NT2/D1 (cell line): ENCODE data around the gene UBA5.

Source experiments
- DNase-seq: peaks from one replicate; pipeline ENCODE4 v3.0.0-alpha.2; 2011; ENCODE audit warnings: low read depth, low spot score
- H3K27me3 ChIP-seq: 2 replicates; pipeline ENCODE4 v1.6.0; 2011; ENCODE audit warnings: mild to moderate bottlenecking; ENCODE audit not compliant: insufficient read length, insufficient read depth
- H3K36me3 ChIP-seq: 2 replicates; pipeline ENCODE4 v1.6.1; 2011; ENCODE audit warnings: mild to moderate bottlenecking, low read length, mixed read lengths; ENCODE audit not compliant: insufficient read depth, insufficient read length
- H3K4me1 ChIP-seq: 2 replicates; pipeline ENCODE4 v1.5.1; 2011; ENCODE audit not compliant: insufficient read depth, insufficient read length
- H3K4me3 ChIP-seq: 2 replicates; pipeline ENCODE4 v1.5.1; 2011; ENCODE audit warnings: low read depth; ENCODE audit not compliant: insufficient read length
- H3K9ac ChIP-seq: 2 replicates; pipeline ENCODE4 v1.6.0; 2011; ENCODE audit warnings: low read depth; ENCODE audit not compliant: insufficient read length
- H3K9me3 ChIP-seq: 2 replicates; pipeline ENCODE4 v1.5.1; 2011; ENCODE audit warnings: mild to moderate bottlenecking, low read length; ENCODE audit not compliant: insufficient read depth
- SUZ12 ChIP-seq: IDR thresholded peaks from 2 replicates; pipeline ENCODE4 v1.6.1; 2011; ENCODE audit not compliant: insufficient read length, insufficient read depth; ENCODE audit errors: extremely low read depth
- YY1 ChIP-seq: IDR thresholded peaks from 2 replicates; pipeline ENCODE4 v1.6.1; 2011; ENCODE audit not compliant: insufficient read length, insufficient read depth
- ZNF274 ChIP-seq: IDR thresholded peaks from 2 replicates; pipeline ENCODE4 v1.6.1; 2011; ENCODE audit warnings: mild to moderate bottlenecking, low read depth, low read length

Gene UBA5

GRCh38 chr3:132624790-132625189 lies 35.3 kb upstream of the UBA5 start:
- no peak for DNase-seq
- H3K4me3 ChIP-seq = no peak overlapping the region
- TF ChIP-seq YY1 (no peak), SUZ12 (no peak), ZNF274 (no peak)
- H3K4me1 ChIP-seq = no peaks in the 10 kb centered on the region
- peaks cover 17% of the 10 kb centered on the region for H3K36me3 ChIP-seq
- no peak overlapping the region for H3K9ac ChIP-seq
- H3K27me3 ChIP-seq = no peaks in the 10 kb centered on the region
- no peaks in the 10 kb centered on the region for H3K9me3 ChIP-seq

GRCh38 chr3:132625613-132626012 lies 34.5 kb upstream of the UBA5 start:
- Histone ChIP-seq H3K4me1 (no peaks in the 10 kb centered on the region), H3K27me3 (no peaks in the 10 kb centered on the region), H3K9ac (no peak overlapping the region), H3K4me3 (no peak overlapping the region), H3K36me3 (peaks cover 16% of the 10 kb centered on the region), H3K9me3 (no peaks in the 10 kb centered on the region)
- DNase-seq = no peak
- no peak for TF ChIP-seq ZNF274
- no peak for TF ChIP-seq SUZ12
- no peak for TF ChIP-seq YY1

GRCh38 chr3:132626955-132627354 lies 33.2 kb upstream of the UBA5 start:
- Histone ChIP-seq H3K9me3 (no peaks in the 10 kb centered on the region), H3K36me3 (peaks cover 16% of the 10 kb centered on the region), H3K27me3 (no peaks in the 10 kb centered on the region), H3K4me3 (no peak overlapping the region), H3K4me1 (no peaks in the 10 kb centered on the region), H3K9ac (no peak overlapping the region)
- TF ChIP-seq SUZ12 = no peak
- no peak for TF ChIP-seq YY1
- TF ChIP-seq ZNF274 = no peak
- DNase-seq = no peak

DNA sequence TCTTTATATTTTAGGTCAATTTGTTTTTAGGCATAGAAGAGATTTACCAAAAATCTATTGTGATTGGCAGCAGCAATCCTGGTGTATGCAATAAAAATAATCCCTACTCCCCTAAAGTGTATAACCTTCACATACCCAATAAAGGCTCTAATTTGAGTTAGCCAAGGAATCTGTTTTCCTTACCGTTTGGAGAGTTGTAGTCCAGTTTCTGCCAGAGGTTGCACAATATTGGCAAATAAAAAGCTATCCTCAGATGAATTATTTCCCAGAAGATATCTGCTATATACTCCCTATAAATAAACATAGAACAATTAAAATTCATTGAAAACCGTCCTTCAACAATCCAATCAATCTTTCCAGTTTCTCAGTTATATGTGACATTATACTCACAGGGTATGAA lies 32.0 kb upstream of the UBA5 start:
- DNase-seq = no peak
- Histone ChIP-seq H3K4me3 (no peak overlapping the region), H3K4me1 (no peaks in the 10 kb centered on the region), H3K27me3 (no peaks in the 10 kb centered on the region), H3K9me3 (no peaks in the 10 kb centered on the region), H3K9ac (no peak overlapping the region), H3K36me3 (peaks cover 16% of the 10 kb centered on the region)
- TF ChIP-seq YY1 (no peak), ZNF274 (no peak), SUZ12 (no peak)

DNA sequence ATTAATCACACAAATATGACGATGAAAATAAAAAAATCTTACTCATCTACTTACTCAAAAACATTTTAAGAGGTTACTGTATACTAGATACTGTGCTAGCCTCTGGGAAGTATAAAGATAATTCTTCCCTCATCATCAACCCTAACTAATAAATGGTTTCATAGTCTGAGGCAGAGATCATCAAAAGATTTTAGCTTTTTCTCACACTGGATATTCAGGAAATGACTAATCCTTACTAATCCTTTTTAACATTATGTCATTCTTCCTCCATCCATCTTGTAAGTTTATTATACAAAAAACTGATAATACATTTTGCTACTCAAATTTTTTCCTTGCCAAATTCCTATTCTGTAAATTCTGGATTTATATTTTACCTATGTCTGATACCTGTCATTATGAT lies 30.2 kb upstream of the UBA5 start:
- H3K9ac ChIP-seq = no peak overlapping the region

GRCh38 chr3:132630612-132631011 lies 29.5 kb upstream of the UBA5 start:
- Histone ChIP-seq H3K4me3 (no peak overlapping the region), H3K9ac (no peak overlapping the region), H3K4me1 (no peaks in the 10 kb centered on the region), H3K27me3 (no peaks in the 10 kb centered on the region), H3K9me3 (no peaks in the 10 kb centered on the region), H3K36me3 (peaks cover 16% of the 10 kb centered on the region)
- no peak for DNase-seq
- TF ChIP-seq SUZ12 (no peak), ZNF274 (no peak), YY1 (no peak)

More for the DNA sequence above, 30.2 kb upstream of the UBA5 start:
- Histone ChIP-seq H3K9me3 (no peaks in the 10 kb centered on the region), H3K27me3 (no peaks in the 10 kb centered on the region), H3K36me3 (peaks cover 16% of the 10 kb centered on the region), H3K4me3 (no peak overlapping the region), H3K4me1 (no peaks in the 10 kb centered on the region)
- DNase-seq = no peak
- TF ChIP-seq YY1 = no peak
- TF ChIP-seq SUZ12 = no peak
- no peak for TF ChIP-seq ZNF274

GRCh38 chr3:132635052-132635451 lies 25.1 kb upstream of the UBA5 start:
- TF ChIP-seq ZNF274 (no peak), YY1 (no peak), SUZ12 (no peak)
- Histone ChIP-seq H3K9me3 (no peaks in the 10 kb centered on the region), H3K27me3 (no peaks in the 10 kb centered on the region), H3K9ac (no peak overlapping the region), H3K4me3 (no peak overlapping the region), H3K36me3 (peaks cover 10% of the 10 kb centered on the region), H3K4me1 (no peaks in the 10 kb centered on the region)
- no peak for DNase-seq

DNA sequence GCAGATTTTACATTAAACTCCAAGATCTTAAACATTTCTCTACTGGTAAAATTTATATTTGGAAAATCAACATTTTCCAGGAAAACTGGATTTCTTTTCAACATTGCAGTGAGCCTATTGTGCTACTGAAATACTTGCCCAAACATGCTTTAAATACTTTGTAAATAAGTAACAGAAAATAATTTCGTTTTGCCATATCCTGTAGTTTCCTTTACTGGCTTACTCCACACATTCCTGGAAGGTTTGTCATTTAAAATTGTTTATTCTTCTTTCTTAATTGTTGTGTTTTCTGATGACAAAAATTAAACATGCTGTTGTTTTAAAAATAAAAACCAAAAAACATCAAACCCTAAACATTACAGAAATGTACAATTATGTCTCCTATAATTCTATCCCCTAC lies 22.5 kb upstream of the UBA5 start:
- Histone ChIP-seq H3K4me3 (no peak overlapping the region), H3K4me1 (no peaks in the 10 kb centered on the region), H3K27me3 (no peaks in the 10 kb centered on the region), H3K9ac (no peak overlapping the region), H3K9me3 (no peaks in the 10 kb centered on the region), H3K36me3 (peaks cover 12% of the 10 kb centered on the region)
- TF ChIP-seq SUZ12 (no peak), YY1 (no peak), ZNF274 (no peak)
- DNase-seq = no peak
